ENCODE results near the gene TNS3.

DNA sequence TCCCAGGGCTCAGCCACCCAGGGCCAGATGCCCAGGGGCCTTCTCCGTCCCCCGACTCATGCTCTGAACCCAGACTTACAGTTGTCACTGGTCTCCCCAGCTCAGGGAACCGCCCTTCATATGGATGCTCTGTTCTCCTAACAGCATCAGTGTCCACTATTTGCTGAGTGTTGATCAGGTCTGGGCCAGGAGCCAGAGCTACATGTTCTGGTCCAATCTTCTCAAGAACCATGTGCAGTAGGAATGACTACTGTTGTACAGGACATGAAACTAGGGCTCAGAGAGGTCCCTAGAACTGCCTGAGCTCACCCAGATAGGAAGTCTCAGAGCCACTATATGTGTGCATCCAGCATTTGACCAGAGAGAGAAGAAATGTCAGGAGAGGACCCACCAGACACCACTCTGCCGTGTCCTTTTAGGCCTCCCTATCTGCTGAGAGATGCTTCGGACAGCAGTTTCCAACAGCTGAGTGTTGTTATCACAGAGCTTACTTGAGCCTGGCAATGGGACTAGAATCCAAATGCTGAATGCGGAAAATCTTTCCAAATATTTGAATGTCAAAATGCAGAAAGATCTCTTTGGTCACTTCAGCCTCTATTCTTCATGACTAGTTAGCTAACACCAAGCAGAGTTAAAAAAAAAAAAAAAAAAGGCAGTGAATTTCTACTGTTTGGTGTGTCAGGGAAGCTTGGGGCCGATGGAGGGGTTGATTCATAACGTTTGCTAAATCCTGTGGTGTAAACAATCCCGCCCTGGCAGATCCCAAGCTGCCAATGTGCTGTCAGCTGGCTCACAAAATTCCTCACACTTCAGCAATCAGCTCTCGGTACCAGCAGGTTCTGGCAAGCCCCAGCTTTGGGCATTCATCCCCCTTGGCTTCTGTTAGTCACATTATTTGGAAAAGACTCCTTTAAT is 246.1 kb downstream of the TNS3 start:
- TF ChIP-seq, protein P1, sequence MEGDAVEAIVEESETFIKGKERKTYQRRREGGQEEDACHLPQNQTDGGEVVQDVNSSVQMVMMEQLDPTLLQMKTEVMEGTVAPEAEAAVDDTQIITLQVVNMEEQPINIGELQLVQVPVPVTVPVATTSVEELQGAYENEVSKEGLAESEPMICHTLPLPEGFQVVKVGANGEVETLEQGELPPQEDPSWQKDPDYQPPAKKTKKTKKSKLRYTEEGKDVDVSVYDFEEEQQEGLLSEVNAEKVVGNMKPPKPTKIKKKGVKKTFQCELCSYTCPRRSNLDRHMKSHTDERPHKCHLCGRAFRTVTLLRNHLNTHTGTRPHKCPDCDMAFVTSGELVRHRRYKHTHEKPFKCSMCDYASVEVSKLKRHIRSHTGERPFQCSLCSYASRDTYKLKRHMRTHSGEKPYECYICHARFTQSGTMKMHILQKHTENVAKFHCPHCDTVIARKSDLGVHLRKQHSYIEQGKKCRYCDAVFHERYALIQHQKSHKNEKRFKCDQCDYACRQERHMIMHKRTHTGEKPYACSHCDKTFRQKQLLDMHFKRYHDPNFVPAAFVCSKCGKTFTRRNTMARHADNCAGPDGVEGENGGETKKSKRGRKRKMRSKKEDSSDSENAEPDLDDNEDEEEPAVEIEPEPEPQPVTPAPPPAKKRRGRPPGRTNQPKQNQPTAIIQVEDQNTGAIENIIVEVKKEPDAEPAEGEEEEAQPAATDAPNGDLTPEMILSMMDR (IDR thresholded peaks at IDR 0.05): no peak
- TF ChIP-seq YY1 (IDR thresholded peaks at IDR 0.05; ENCODE audit: low read depth) (no peak), EP300 (IDR thresholded peaks at IDR 0.05; ENCODE audit: borderline replicate concordance in 1 of 2, low read depth in 1 of 2, low read length in 1 of 2) (no peak)

Measured in SK-N-SH (cell line).